Lower leg skin (tissue), 3 donors: Measurements from ENCODE around the gene ADNP.

Source experiments
- CTCF ChIP-seq, 3 donors: fragments of 450-650 bp; IDR thresholded peaks; one replicate each; pipeline ENCODE4 v1.5.1; 2016; ENCODE audit warnings: antibody characterized with exemption in 3 of 3, mild to moderate bottlenecking in 3 of 3, moderate library complexity in 2 of 3
- POLR2A ChIP-seq, 2 donors: fragments of 450-650 bp; IDR thresholded peaks; one replicate each; pipeline ENCODE4 v1.6.1; 2016 to 2017; ENCODE audit warnings: antibody characterized with exemption in 2 of 2, mild to moderate bottlenecking in 1 of 2, moderate library complexity in 1 of 2

GRCh38 chr20:50930139-50930975 lies 880 bp downstream of the ADNP start:
- no peak for TF ChIP-seq CTCF (IDR thresholded peaks at IDR 0.05)
- no peak for TF ChIP-seq POLR2A (IDR thresholded peaks at IDR 0.05)
